Liver (tissue), 3 donors: ENCODE measurements around the gene RAB44.

ENCODE experiments used
- CTCF ChIP-seq: fragments of 150-350 bp; IDR thresholded peaks from 2 replicates; pipeline ENCODE4 v1.5.1; 2017; ENCODE audit warnings: improper control_type of control experiment, low read depth, low read length; ENCODE audit not compliant: missing input control
- FOXA1 ChIP-seq: IDR thresholded peaks from 2 replicates; pipeline ENCODE4 v1.6.1; 2016; ENCODE audit warnings: antibody characterized with exemption
- TAF1 ChIP-seq: conservative IDR thresholded peaks from 2 replicates; pipeline ENCODE4 v1.6.1; 2016; ENCODE audit warnings: antibody characterized with exemption, mild to moderate bottlenecking
- donor health status: healthy.
- donor health status: healthy.

DNA sequence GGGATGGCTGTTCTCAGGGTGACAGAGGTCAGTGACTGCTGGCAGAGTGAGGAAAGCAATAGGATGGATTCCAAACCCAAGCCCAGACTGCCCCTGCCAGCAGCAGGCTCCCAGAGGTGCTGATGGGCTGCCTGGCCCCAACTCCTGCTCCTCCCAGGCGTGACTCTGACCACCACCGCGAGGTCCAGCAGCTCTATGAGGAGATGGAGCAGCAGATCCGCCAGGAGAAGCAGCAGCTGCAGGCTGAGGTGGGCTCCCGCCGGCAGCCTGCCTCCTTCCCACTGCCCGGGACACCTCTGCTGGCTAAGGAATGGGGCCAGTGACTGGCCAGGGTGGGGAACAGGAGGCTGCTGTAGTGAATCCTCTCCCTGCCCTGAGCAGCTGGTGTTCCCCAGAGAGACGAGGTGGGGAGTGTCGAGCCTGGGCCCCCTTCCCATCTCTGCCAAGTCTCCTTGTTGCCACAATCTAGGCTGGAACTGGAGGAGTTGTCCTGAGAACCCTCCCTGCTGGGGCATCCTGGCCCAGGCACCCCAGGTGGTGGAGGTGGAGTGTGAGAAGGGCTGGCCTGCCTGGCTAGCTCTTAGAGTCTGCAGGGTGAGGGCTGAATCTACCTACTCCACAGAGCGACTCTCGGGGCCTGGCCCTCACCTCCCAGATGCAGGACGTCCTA, 20.4 kb downstream of the RAB44 start:
- TF ChIP-seq CTCF = no peak
- TF ChIP-seq FOXA1 = no peak
- TF ChIP-seq TAF1 = no peak
